Heart right ventricle (tissue), 16 donors: ENCODE results near the gene LRRC8E. TPM values are rescaled to one million over a fixed set of nuclear protein-coding genes. Genes with fewer than 3 reads are reported as not detected.

Experiments used
- ATAC-seq, 8 donors: fragments of 200-7000 bp; cut with Tn5 transposase; one replicate each; pipeline ENCODE4 v1.9.1; 2020; ENCODE audit warnings: mild to moderate bottlenecking in 8 of 8, moderate library complexity in 8 of 8, moderate number of reproducible peaks in 1 of 8
- DNase-seq, 2 donors: peaks; one replicate each; pipeline ENCODE4 v3.0.0-alpha.2; 2020
- H3K27ac ChIP-seq, 10 donors: fragments of 200-600 bp; sonication (generic) in 2 of 10; one replicate each; pipeline versions ENCODE4 v1.5.0 to v1.8.0; 2020 to 2022; ENCODE audit warnings: mild to moderate bottlenecking in 3 of 10
- H3K27me3 ChIP-seq, 7 donors: fragments of 200-600 bp; one replicate each; pipeline ENCODE4 v1.8.0; 2021 to 2022; ENCODE audit warnings: mild to moderate bottlenecking in 2 of 7
- H3K36me3 ChIP-seq, 9 donors: fragments of 200-600 bp; sonication (generic) in 1 of 9; one replicate each; pipeline versions ENCODE4 v1.5.0 to v1.8.0; 2020 to 2022; ENCODE audit warnings: mild to moderate bottlenecking in 2 of 9
- H3K4me1 ChIP-seq, 9 donors: fragments of 200-600 bp; sonication (generic) in 1 of 9; one replicate each; pipeline versions ENCODE4 v1.5.0 to v1.8.0; 2020 to 2022; ENCODE audit warnings: mild to moderate bottlenecking in 4 of 9
- H3K4me3 ChIP-seq, 10 donors: fragments of 200-600 bp; sonication (generic) in 2 of 10; one replicate each; pipeline versions ENCODE4 v1.5.0 to v1.8.0; 2020 to 2022; ENCODE audit warnings: mild to moderate bottlenecking in 7 of 10, moderate library complexity in 2 of 10
- H3K9me3 ChIP-seq, 11 donors: fragments of 200-600 bp in 10 of 11; sonication (generic) in 2 of 11; one replicate each; pipeline versions ENCODE4 v1.5.0 to v1.8.0; 2013 to 2022; ENCODE audit warnings: mild to moderate bottlenecking in 2 of 11, control low read depth in 1 of 11, moderate library complexity in 1 of 11
- CTCF ChIP-seq, 9 donors: fragments of 200-600 bp; sonication (generic) in 2 of 9; IDR thresholded peaks; one replicate each; pipeline versions ENCODE4 v1.5.0 to v1.8.0; 2021 to 2022; ENCODE audit warnings: antibody characterized with exemption in 9 of 9, mild to moderate bottlenecking in 5 of 9, moderate library complexity in 1 of 9
- WGBS, 2 donors: extraction: QIAGEN DNeasy Blood & Tissue Kit; methylation state at CpG; one replicate each; pipeline ENCODE4 v1.1.7; 2013; ENCODE audit warnings: inconsistent platforms in 1 of 2; 5-methylcytosine and 5-hydroxymethylcytosine counted together
- intact Hi-C, 10 donors: fragments of 100-400 bp; cut with DNase I; formaldehyde crosslinking; loops; one replicate each; pipeline versions ENCODE4 v1.11.1 to v1.14.2; 2022
- polyA plus RNA-seq, 2 donors: library from polyadenylated mRNA; stranded (reverse); fragments of 200-250 nt; gene quantifications; one replicate each; pipeline ENCODE4 v1.2.3, GENCODE V29; 2013
- total RNA-seq, 10 donors: library from RNA; stranded (reverse); fragmentation: NEBNext Ultra II Directional in 3 of 10; extraction: Animal tissue kit (Norgen Biotek cat#: 25700) in 3 of 10; gene quantifications; one replicate each; pipeline versions ENCODE4 v1.2.1 to v1.2.4, GENCODE V29; 2021 to 2023
- donor health status: Arrhythmogenic right ventricular cardiomyopathy.
- donor health status: ischemic (EF 13 %, LVEDD 7.1; RV severe dilation, severe dysfunction).
- donor health status: healthy with polysubstance abuse.
- donor health status: DM: no; HTN: yes; CAD: no.
- donor health status: DM: no; HTN: no; CAD: no.
- donor health status: ischemic (EF 25% LVEDD 6.9; RV normal size, moderate dysfunction).
- donor health status: ischemic (EF 25% LVEDD 5.7; RV mildly dilated, moderate dysfunction).
- donor health status: healthy.
- donor health status: DM: yes; HTN: yes; CAD: no.
- donor health status: Ischemic cardiomyopathy.
- donor health status: ischemic (EF 35%, LVEDD 5.7; RV mildly dilated, moderate dysfunction).
- donor health status: nonischemic (EF 11% LVEDD 7.7; RV severe dilation, severe dysfunction).
- donor health status: DM: yes; HTN: yes; CAD: no.
- donor health status: PGD.
- donor health status: ischemic (EF 29% LVEDD 5.4; RV normal size, mild dysfunction).
- donor health status: nonischemic (EF 23%, LVEDD 6.1; RV moderate dilation, normal function).

The LRRC8E gene
- total and polyA plus RNA-seq, 12 donors = 0.33 to 3.3 (median 0.99) TPM

- ATAC-seq (no peak), DNase-seq (no peak)
- no peaks in the 10 kb centered on the region for H3K9me3 ChIP-seq
- intact Hi-C loops = no loop called here
- 83 to 89% methylated on average over 13 of the region's 13 CpGs for WGBS, 2 donors
- peaks cover 0 to 30% (median 21%) of the 10 kb centered on the region in 7 donors for H3K27me3 ChIP-seq
- no peak for TF ChIP-seq CTCF (IDR thresholded peaks at IDR 0.05)
- H3K27ac ChIP-seq = no peak overlapping the region
- no peaks in the 10 kb centered on the region for H3K4me1 ChIP-seq
- H3K36me3 ChIP-seq = no peaks in the 10 kb centered on the region
- H3K4me3 ChIP-seq = no peak overlapping the region
These were observed 7.3 kb downstream of the LRRC8E start for GRCh38 chr19:7895565-7895964.

- Histone ChIP-seq H3K36me3 (no peaks in the 10 kb centered on the region), H3K9me3 (no peaks in the 10 kb centered on the region), H3K27ac (no peak overlapping the region), H3K4me3 (no peak overlapping the region), H3K4me1 (peaks cover 0 to under 1% (median 0%) of the 10 kb centered on the region in 9 donors), H3K27me3 (peaks cover 0 to 30% (median 20%) of the 10 kb centered on the region in 7 donors)
- no peak for TF ChIP-seq CTCF (IDR thresholded peaks at IDR 0.05)
- WGBS, 2 donors = 86 to 88% methylated on average over 11 of the region's 11 CpGs
- ATAC-seq (no peak), DNase-seq (no peak)
- intact Hi-C loops = no loop called here
These were observed 9.0 kb downstream of the LRRC8E start for GRCh38 chr19:7897292-7897691.

GRCh38 chr19:7898967-7899366 lies 10.7 kb downstream of the LRRC8E start:
- no peaks in the 10 kb centered on the region for H3K9me3 ChIP-seq
- ATAC-seq (no peak), DNase-seq (no peak)
- peaks cover 3 to 11% (median 8%) of the 10 kb centered on the region in 9 donors for H3K4me1 ChIP-seq
- no peaks in the 10 kb centered on the region for H3K36me3 ChIP-seq
- TF ChIP-seq CTCF (IDR thresholded peaks at IDR 0.05) = no peak
- WGBS, 2 donors = 90 to 94% methylated on average over 16 of the region's 16 CpGs
- H3K27ac ChIP-seq = no peak overlapping the region
- H3K27me3 ChIP-seq = peaks cover 0 to 17% (median 10%) of the 10 kb centered on the region in 7 donors
- H3K4me3 ChIP-seq = no peak overlapping the region
- intact Hi-C loops = no loop called here

- WGBS, 2 donors = 84 to 87% methylated on average over 34 of the region's 34 CpGs
- no peak for TF ChIP-seq CTCF (IDR thresholded peaks at IDR 0.05)
- DNase-seq = no peak
- no peak overlapping the region for H3K27ac ChIP-seq
- no peaks in the 10 kb centered on the region for H3K36me3 ChIP-seq
- peaks cover 8 to 18% (median 15%) of the 10 kb centered on the region in 9 donors for H3K4me1 ChIP-seq
- intact Hi-C loops = loop anchor here in 1 of 10 donors (5.0 kb wide), 1 partner anchor 48 kb away; no protein-coding TSS in a partner anchor
- peaks cover 0 to 8% (median 4%) of the 10 kb centered on the region in 7 donors for H3K27me3 ChIP-seq
- no peak overlapping the region for H3K4me3 ChIP-seq
- no peak for ATAC-seq
- no peaks in the 10 kb centered on the region for H3K9me3 ChIP-seq
These were observed 11.6 kb downstream of the LRRC8E start for GRCh38 chr19:7899751-7900378.
